ENCODE results near the gene ST6GAL1. TPM values are rescaled to one million over a fixed set of nuclear protein-coding genes. Genes with fewer than 3 reads are reported as not detected.

Gene ST6GAL1
- total and polyA plus RNA-seq, 12 donors: 19.5 to 94.7 (median 65.8) TPM

GRCh38 chr3:187072511-187072910 is 142.2 kb downstream of the ST6GAL1 start:
- Histone ChIP-seq H3K27ac (no peak overlapping the region), H3K9me3 (peaks cover 0 to 6% (median 0%) of the 10 kb centered on the region in 11 donors), H3K4me1 (no peaks in the 10 kb centered on the region), H3K4me3 (no peak overlapping the region), H3K27me3 (no peaks in the 10 kb centered on the region), H3K36me3 (peaks cover 0 to 90% (median 35%) of the 10 kb centered on the region in 9 donors)
- 69 to 80% methylated on average over 5 of the region's 5 CpGs for WGBS, 2 donors
- TF ChIP-seq, protein P1, sequence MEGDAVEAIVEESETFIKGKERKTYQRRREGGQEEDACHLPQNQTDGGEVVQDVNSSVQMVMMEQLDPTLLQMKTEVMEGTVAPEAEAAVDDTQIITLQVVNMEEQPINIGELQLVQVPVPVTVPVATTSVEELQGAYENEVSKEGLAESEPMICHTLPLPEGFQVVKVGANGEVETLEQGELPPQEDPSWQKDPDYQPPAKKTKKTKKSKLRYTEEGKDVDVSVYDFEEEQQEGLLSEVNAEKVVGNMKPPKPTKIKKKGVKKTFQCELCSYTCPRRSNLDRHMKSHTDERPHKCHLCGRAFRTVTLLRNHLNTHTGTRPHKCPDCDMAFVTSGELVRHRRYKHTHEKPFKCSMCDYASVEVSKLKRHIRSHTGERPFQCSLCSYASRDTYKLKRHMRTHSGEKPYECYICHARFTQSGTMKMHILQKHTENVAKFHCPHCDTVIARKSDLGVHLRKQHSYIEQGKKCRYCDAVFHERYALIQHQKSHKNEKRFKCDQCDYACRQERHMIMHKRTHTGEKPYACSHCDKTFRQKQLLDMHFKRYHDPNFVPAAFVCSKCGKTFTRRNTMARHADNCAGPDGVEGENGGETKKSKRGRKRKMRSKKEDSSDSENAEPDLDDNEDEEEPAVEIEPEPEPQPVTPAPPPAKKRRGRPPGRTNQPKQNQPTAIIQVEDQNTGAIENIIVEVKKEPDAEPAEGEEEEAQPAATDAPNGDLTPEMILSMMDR (IDR thresholded peaks at IDR 0.05): no peak
- intact Hi-C loops (cut with DNase I): no loop called here
- ATAC-seq: no peak
- no peak for DNase-seq

DNA sequence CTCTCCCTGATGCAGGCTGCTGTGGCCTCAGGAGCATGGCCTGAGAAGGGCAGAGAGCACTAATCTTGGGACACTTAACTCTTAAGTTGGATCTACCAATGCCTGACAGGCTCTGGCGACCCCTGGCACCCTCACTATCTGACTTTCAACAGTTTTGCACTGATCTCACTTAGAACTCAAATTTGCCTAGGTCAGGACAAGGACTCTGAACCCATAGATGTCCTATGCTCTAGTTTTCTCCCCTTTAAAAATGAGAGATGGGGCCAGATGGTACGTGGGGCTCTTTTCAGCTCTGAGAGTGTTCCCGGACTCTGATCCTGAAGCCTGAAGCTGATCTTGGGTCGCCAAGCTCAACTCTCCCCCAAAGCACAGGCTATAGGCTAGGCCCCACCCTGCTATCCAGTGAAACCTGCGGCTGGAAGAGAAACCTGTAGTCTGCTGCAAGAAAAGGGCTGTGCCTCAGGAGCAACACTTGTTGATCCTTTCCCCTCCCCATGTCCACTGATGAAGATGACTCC is 143.3 kb downstream of the ST6GAL1 start:
- Histone ChIP-seq H3K4me1 (no peaks in the 10 kb centered on the region), H3K27ac (no peak overlapping the region), H3K36me3 (peaks cover 0 to 90% (median 42%) of the 10 kb centered on the region in 9 donors), H3K4me3 (no peak overlapping the region), H3K27me3 (no peaks in the 10 kb centered on the region), H3K9me3 (peaks cover 0 to 6% (median 0%) of the 10 kb centered on the region in 11 donors)
- intact Hi-C loops (cut with DNase I): no loop called here
- TF ChIP-seq, protein P1 (IDR thresholded peaks at IDR 0.05): no peak
- DNase-seq (no peak), ATAC-seq (no peak)
- 84 to 87% methylated on average over 5 of the region's 5 CpGs for WGBS, 2 donors

- peaks cover 0 to 86% (median 42%) of the 10 kb centered on the region in 9 donors for H3K36me3 ChIP-seq
- no peak overlapping the region for H3K4me3 ChIP-seq
- TF ChIP-seq, protein P1 (IDR thresholded peaks at IDR 0.05): no peak
- ATAC-seq (no peak), DNase-seq (no peak)
- H3K9me3 ChIP-seq: peaks cover 0 to 2% (median 0%) of the 10 kb centered on the region in 11 donors
- H3K4me1 ChIP-seq: no peaks in the 10 kb centered on the region
- H3K27me3 ChIP-seq: no peaks in the 10 kb centered on the region
- H3K27ac ChIP-seq: no peak overlapping the region
- intact Hi-C loops (cut with DNase I): no loop called here
Measured at GRCh38 chr3:187074846-187075245, 144.5 kb downstream of the ST6GAL1 start.

DNA sequence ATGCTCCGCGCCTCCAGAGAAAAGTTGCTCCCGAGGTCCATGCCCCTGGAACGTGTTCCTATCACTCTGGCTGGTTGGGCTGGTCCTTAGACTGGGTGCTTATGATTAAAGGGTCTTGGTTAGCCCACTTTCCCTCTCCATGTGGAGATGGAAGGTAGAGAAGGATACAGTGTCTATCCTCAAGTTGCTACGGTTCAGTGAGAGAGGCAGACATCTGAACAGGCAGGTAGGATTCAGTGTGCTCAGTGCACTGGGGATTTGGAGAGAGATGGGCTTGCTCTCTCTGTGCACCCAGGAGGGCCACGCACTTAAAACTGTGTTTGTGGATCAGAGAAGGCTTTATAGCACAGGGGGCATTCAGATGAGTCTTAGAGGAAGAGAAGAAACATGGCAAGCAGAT is 146.0 kb downstream of the ST6GAL1 start:
- TF ChIP-seq, protein P1 (IDR thresholded peaks at IDR 0.05): no peak
- Histone ChIP-seq H3K9me3 (no peaks in the 10 kb centered on the region), H3K4me1 (no peaks in the 10 kb centered on the region), H3K27ac (no peak overlapping the region), H3K4me3 (no peak overlapping the region), H3K27me3 (no peaks in the 10 kb centered on the region), H3K36me3 (peaks cover 0 to 75% (median 42%) of the 10 kb centered on the region in 9 donors)
- DNase-seq (no peak), ATAC-seq (no peak)
- intact Hi-C loops (cut with DNase I): no loop called here
- WGBS, 2 donors: 91 to 95% methylated on average over 6 of the region's 6 CpGs

Data from heart right ventricle (tissue), 16 donors.